ENCODE results near the gene KAT8. TPM values are rescaled to one million over a fixed set of nuclear protein-coding genes. Genes with fewer than 3 reads are reported as not detected.

The KAT8 gene
- polyA plus RNA-seq (2013), result 70.3 TPM

GRCh38 chr16:31117384-31118222 is at the start of gene KAT8:
KAT8 (plus strand) TSS chr16:31117664; CDS start chr16:31117682, 18 bp downstream.
- Histone ChIP-seq H3K27me3 (replicated peaks in 2 of 5; ENCODE audit: control insufficient read depth in 4 of 5, insufficient read depth in 5 of 5, low read length in 4 of 5) (no peaks in the 10 kb centered on the region), H3K9me3 (ENCODE audit: control extremely low read depth in 1 of 5, control insufficient read depth in 4 of 5, insufficient read depth in 2 of 5, low read depth in 1 of 5, low read length in 4 of 5) (no peaks in the 10 kb centered on the region), H3K27ac (ENCODE audit: insufficient read depth in 1 of 2, low read depth in 1 of 2, low read length in 2 of 2, poor library complexity in 1 of 2, severe bottlenecking in 2 of 2) (peak within 1 kb of the TSS; percentile 51 to 88), H3K4me3 (ENCODE audit: control insufficient read depth in 1 of 7, extremely low read depth in 1 of 7, insufficient read depth in 4 of 7, low read depth in 2 of 7, low read length in 6 of 7) (peak within 1 kb of the TSS; percentile 64 to 96 (median 87)), H3K4me1 (ENCODE audit: control extremely low read depth in 1 of 4, control insufficient read depth in 4 of 4, insufficient read depth in 4 of 4, low read length in 3 of 4) (peaks cover 11 to 40% (median 34%) of the 10 kb centered on the region in 4 experiments), H3K36me3 (ENCODE audit: control insufficient read depth in 4 of 4, insufficient read depth in 4 of 4, low read length in 3 of 4) (peaks cover 9 to 33% (median 20%) of the 10 kb centered on the region in 4 experiments)
- ChIA-PET POLR2A (interaction anchor here (0.6 to 1.6 kb wide), 7 partner anchors 12 to 62 kb away, joined by 3 to 18 read pairs (median 6); partner anchors contain the start of genes FUS, ZNF646 and ZNF668), CTCF (interaction anchor here (0.8 to 5.3 kb wide), 8 partner anchors 10 to 326 kb away, joined by 3 to 38 read pairs (median 5); partner anchors contain the start of genes BCKDK and PRSS8)
- WGBS (ENCODE audit: insufficient coverage), result 0% methylated on average over 17 of the region's 68 CpGs
- peak; percentile 98 to 99 (median 99) for DNase-seq

- Histone ChIP-seq H3K4me3 (ENCODE audit: control insufficient read depth in 1 of 7, extremely low read depth in 1 of 7, insufficient read depth in 4 of 7, low read depth in 2 of 7, low read length in 6 of 7) (peak overlapping the region in 5 of 7 experiments; percentile 93 to 100 (median 97)), H3K36me3 (ENCODE audit: control insufficient read depth in 4 of 4, insufficient read depth in 4 of 4, low read length in 3 of 4) (peaks cover 0 to 10% (median 9%) of the 10 kb centered on the region in 4 experiments), H3K9me3 (ENCODE audit: control extremely low read depth in 1 of 5, control insufficient read depth in 4 of 5, insufficient read depth in 2 of 5, low read depth in 1 of 5, low read length in 4 of 5) (no peaks in the 10 kb centered on the region), H3K27ac (ENCODE audit: insufficient read depth in 1 of 2, low read depth in 1 of 2, low read length in 2 of 2, poor library complexity in 1 of 2, severe bottlenecking in 2 of 2) (peak overlapping the region in 1 of 2 experiments; percentile 99), H3K4me1 (ENCODE audit: control extremely low read depth in 1 of 4, control insufficient read depth in 4 of 4, insufficient read depth in 4 of 4, low read length in 3 of 4) (peaks cover 12 to 27% (median 24%) of the 10 kb centered on the region in 4 experiments), H3K27me3 (replicated peaks in 2 of 5; ENCODE audit: control insufficient read depth in 4 of 5, insufficient read depth in 5 of 5, low read length in 4 of 5) (no peaks in the 10 kb centered on the region)
- no peak for DNase-seq
- ChIA-PET CTCF (interaction anchor here (0.7 to 1.2 kb wide), 3 partner anchors 21 to 113 kb away, joined by 3 read pairs; no protein-coding TSS in a partner anchor), POLR2A (no interaction called here)
- WGBS (ENCODE audit: insufficient coverage), result 85% methylated on average over 4 of the region's 4 CpGs
Measured at GRCh38 chr16:31071861-31072260, 45.6 kb upstream of the KAT8 start.

- WGBS (ENCODE audit: insufficient coverage), result 5% methylated on average over 24 of the region's 27 CpGs
- ChIA-PET CTCF (interaction anchor here (1.0 kb wide), 1 partner anchor 12 kb away, joined by 3 read pairs; no protein-coding TSS in a partner anchor), POLR2A (interaction anchor here (2.3 kb wide), 1 partner anchor 40 kb away, joined by 12 read pairs; the partner anchor contains the start of gene STX4)
- peak in 2 of 3 donors; percentile 35 to 43 for DNase-seq
- Histone ChIP-seq H3K4me3 (ENCODE audit: control insufficient read depth in 1 of 7, extremely low read depth in 1 of 7, insufficient read depth in 4 of 7, low read depth in 2 of 7, low read length in 6 of 7) (peak overlapping the region; percentile 93 to 100 (median 97)), H3K27ac (ENCODE audit: insufficient read depth in 1 of 2, low read depth in 1 of 2, low read length in 2 of 2, poor library complexity in 1 of 2, severe bottlenecking in 2 of 2) (peak overlapping the region; percentile 97 to 99), H3K9me3 (ENCODE audit: control extremely low read depth in 1 of 5, control insufficient read depth in 4 of 5, insufficient read depth in 2 of 5, low read depth in 1 of 5, low read length in 4 of 5) (no peaks in the 10 kb centered on the region), H3K4me1 (ENCODE audit: control extremely low read depth in 1 of 4, control insufficient read depth in 4 of 4, insufficient read depth in 4 of 4, low read length in 3 of 4) (peaks cover 12 to 27% (median 24%) of the 10 kb centered on the region in 4 experiments), H3K36me3 (ENCODE audit: control insufficient read depth in 4 of 4, insufficient read depth in 4 of 4, low read length in 3 of 4) (peaks cover 0 to 18% (median 13%) of the 10 kb centered on the region in 4 experiments), H3K27me3 (replicated peaks in 2 of 5; ENCODE audit: control insufficient read depth in 4 of 5, insufficient read depth in 5 of 5, low read length in 4 of 5) (no peaks in the 10 kb centered on the region)
Measured at GRCh38 chr16:31072540-31073141, 44.8 kb upstream of the KAT8 start.

- DNase-seq, result peak; percentile 85 to 94 (median 90)
- under 1% methylated on average over 75 of the region's 83 CpGs for WGBS (ENCODE audit: insufficient coverage)
- Histone ChIP-seq H3K27ac (ENCODE audit: insufficient read depth in 1 of 2, low read depth in 1 of 2, low read length in 2 of 2, poor library complexity in 1 of 2, severe bottlenecking in 2 of 2) (peak overlapping the region; percentile 97 to 99), H3K9me3 (ENCODE audit: control extremely low read depth in 1 of 5, control insufficient read depth in 4 of 5, insufficient read depth in 2 of 5, low read depth in 1 of 5, low read length in 4 of 5) (no peaks in the 10 kb centered on the region), H3K4me1 (ENCODE audit: control extremely low read depth in 1 of 4, control insufficient read depth in 4 of 4, insufficient read depth in 4 of 4, low read length in 3 of 4) (peaks cover 12 to 27% (median 24%) of the 10 kb centered on the region in 4 experiments), H3K36me3 (ENCODE audit: control insufficient read depth in 4 of 4, insufficient read depth in 4 of 4, low read length in 3 of 4) (peaks cover 0 to 25% (median 18%) of the 10 kb centered on the region in 4 experiments), H3K4me3 (ENCODE audit: control insufficient read depth in 1 of 7, extremely low read depth in 1 of 7, insufficient read depth in 4 of 7, low read depth in 2 of 7, low read length in 6 of 7) (peak overlapping the region; percentile 93 to 100 (median 97)), H3K27me3 (replicated peaks in 2 of 5; ENCODE audit: control insufficient read depth in 4 of 5, insufficient read depth in 5 of 5, low read length in 4 of 5) (no peaks in the 10 kb centered on the region)
- POLR2A ChIA-PET, result interaction anchor here (0.5 to 2.3 kb wide), 11 partner anchors 9 to 695 kb away, joined by 3 to 12 read pairs (median 4); partner anchors contain the start of genes FUS, KAT8 and STX4
- CTCF ChIA-PET, result interaction anchor here (0.6 to 1.2 kb wide), 13 partner anchors 8 to 153 kb away, joined by 3 to 12 read pairs (median 3); partner anchors contain the start of genes STX4 and VKORC1
Measured at GRCh38 chr16:31073142-31073969, 44.1 kb upstream of the KAT8 start.

GRCh38 chr16:31073970-31074813 is 43.3 kb upstream of the KAT8 start, which contains the start of the genes ZNF646 and ZNF668:
ZNF646 (plus strand) TSS chr16:31074422; CDS start chr16:31076325, 1,903 bp downstream.
ZNF668 (minus strand) TSS chr16:31074240; CDS start chr16:31064459, 9,781 bp downstream.
- ChIA-PET CTCF (interaction anchor here (0.6 to 1.2 kb wide), 13 partner anchors 9 to 154 kb away, joined by 3 to 12 read pairs (median 3); partner anchors contain the start of genes STX4 and VKORC1), POLR2A (interaction anchor here (0.8 to 2.3 kb wide), 9 partner anchors 10 to 106 kb away, joined by 3 to 12 read pairs (median 4); partner anchors contain the start of genes FUS, KAT8 and STX4)
- Histone ChIP-seq H3K27me3 (replicated peaks in 2 of 5; ENCODE audit: control insufficient read depth in 4 of 5, insufficient read depth in 5 of 5, low read length in 4 of 5) (no peaks in the 10 kb centered on the region), H3K27ac (ENCODE audit: insufficient read depth in 1 of 2, low read depth in 1 of 2, low read length in 2 of 2, poor library complexity in 1 of 2, severe bottlenecking in 2 of 2) (peak within 1 kb of the TSS; percentile 97 to 99), H3K36me3 (ENCODE audit: control insufficient read depth in 4 of 4, insufficient read depth in 4 of 4, low read length in 3 of 4) (peaks cover 0 to 33% (median 25%) of the 10 kb centered on the region in 4 experiments), H3K4me1 (ENCODE audit: control extremely low read depth in 1 of 4, control insufficient read depth in 4 of 4, insufficient read depth in 4 of 4, low read length in 3 of 4) (peaks cover 12 to 34% (median 24%) of the 10 kb centered on the region in 4 experiments), H3K4me3 (ENCODE audit: control insufficient read depth in 1 of 7, extremely low read depth in 1 of 7, insufficient read depth in 4 of 7, low read depth in 2 of 7, low read length in 6 of 7) (peak within 1 kb of the TSS; percentile 93 to 100 (median 97)), H3K9me3 (ENCODE audit: control extremely low read depth in 1 of 5, control insufficient read depth in 4 of 5, insufficient read depth in 2 of 5, low read depth in 1 of 5, low read length in 4 of 5) (no peaks in the 10 kb centered on the region)
- WGBS (ENCODE audit: insufficient coverage), result 0% methylated on average over 33 of the region's 48 CpGs
- DNase-seq, result peak; percentile 100

Data from common myeloid progenitor, CD34-positive (primary cell).